Activated T-cell treated with anti-CD3 and anti-CD28 coated beads for 48 hours (primary cell): ENCODE data around the gene PFKFB4.
A peak's percentile ranks its signal among the peaks of the same experiment; 100 is the strongest.
"Not testable (repeated sequence)": the region's sequence is repeated elsewhere in the genome, so short reads cannot be mapped to it uniquely, and the experiment has no call there.

Experiments
- DNase-seq: peaks from one replicate; pipeline ENCODE4 v3.0.0-alpha.2; 2020; ENCODE audit warnings: low read depth

Gene PFKFB4

DNA sequence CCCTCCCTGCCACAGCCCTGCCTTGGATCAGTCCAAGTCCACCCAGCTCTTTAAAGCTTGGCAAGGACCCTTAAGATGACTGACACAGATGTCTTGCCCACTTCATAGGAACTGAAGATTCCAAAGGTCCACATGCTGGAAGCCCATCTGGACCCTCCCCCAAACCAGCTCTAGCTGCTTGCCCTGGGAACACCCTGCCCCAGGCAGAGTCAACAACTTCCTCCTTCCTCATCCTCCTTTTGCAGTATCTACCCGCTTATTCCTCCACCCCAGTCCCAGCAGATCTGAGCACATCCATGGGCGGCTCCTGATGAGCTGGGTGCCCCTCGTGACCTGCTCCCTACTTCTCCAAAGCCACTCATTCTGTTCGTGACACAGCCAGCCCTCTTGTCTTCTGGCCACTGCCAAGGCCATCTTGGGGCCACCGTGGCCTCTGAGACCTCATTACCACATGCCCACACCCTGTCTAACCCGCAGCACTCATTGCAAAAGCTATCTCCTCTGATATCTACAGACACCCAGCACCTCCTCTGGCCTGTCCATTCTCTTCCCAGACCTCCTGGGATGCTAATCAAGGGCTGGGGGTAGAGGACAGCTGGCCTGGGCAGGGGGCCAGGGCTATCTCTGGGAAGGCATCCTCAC is 2.0 kb upstream of the PFKFB4 start:
- no peak for DNase-seq

GRCh38 chr3:48555949-48556795 is 431 bp downstream of the PFKFB4 start:
- DNase-seq = no peak

- no peak for DNase-seq
Observed at GRCh38 chr3:48555231-48555948, 1.2 kb downstream of the PFKFB4 start.

DNA sequence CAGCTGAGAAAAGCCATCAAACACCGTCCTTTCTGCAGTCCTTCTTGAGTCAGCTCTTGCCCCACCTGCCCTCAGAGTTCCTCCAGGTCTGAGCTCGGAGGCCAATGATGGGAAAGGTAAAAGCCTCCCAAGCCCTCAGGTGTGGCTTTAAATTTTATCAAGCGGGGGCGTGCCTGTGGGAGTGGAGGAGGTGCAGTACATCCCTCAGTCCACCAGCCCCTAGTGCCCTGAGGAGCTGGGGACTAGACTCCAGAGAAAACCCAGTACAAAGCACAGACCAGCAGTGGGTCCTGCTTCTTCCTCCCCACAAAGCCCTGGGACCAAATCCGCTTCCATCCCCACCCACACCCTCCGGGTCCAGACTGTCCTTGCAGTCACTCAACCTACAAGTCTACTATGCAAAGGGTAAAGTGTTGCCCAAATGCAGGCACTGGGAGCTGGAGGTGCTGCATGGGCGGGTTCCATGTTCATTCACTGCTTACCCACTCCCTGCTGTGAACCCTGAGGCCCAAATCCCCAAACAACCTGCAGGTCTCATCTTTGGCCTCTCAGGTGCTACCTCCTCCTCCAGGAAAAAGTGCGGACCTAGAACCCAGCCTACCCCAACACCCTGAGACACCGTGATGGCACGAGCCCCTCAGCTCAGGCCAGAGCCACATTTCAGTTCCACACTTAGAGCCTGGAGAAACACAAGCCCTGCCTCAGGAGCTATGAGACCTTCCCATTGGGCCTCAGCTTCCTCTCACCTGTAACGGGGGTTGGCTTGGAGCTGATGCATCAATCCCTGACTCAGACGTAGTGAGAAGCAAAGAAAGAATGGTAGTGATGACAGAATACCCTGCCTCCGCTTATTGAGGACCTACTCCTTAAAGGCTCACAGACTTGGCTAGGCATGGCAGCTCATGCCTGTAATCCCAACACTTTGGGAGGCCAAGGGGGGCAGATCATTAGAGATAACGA is 2.4 kb downstream of the PFKFB4 start:
- no peak for DNase-seq

DNA sequence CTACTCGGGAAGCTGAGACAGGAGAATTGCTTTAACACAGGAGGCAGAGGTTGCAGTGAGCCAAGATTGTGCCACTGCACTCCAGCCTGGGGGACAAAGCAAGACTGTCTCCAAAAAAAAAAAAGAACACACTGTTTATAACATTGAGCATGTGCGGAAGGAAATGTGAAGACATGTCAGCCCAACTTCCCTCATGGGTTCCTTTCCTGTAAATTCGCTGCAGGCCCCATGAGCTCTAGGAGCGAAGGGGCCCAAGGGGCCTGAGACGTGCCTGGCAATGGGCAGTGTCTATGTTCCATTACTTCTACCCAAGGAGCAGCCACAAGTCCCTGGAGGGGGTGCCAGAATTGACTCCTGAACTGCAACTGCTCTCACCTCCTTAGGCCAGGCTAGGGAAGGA is 3.2 kb downstream of the PFKFB4 start:
- no peak for DNase-seq

GRCh38 chr3:48552111-48552951 is 4.3 kb downstream of the PFKFB4 start:
- no peak for DNase-seq

DNA sequence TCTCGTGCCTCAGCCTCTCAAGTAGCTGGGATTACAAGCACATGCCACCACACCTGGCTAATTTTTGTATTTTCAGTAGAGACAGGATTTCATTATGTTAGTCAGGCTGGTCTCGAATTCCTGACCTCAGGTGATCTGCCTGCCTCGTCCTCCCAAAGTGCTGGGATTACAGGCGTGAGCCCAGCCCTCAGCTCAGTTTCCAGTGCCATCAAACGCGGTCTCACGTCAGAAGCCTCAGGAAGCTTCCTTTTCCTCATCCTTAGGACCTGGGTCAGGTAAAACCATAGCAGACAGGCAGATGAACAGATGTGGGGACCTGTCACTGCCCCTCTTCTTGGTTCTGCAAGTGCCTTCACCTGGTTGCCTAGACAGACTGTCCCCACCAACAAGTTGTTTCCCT is 5.0 kb downstream of the PFKFB4 start:
- DNase-seq = not testable (repeated sequence)

GRCh38 chr3:48548729-48549705 is 7.6 kb downstream of the PFKFB4 start:
- DNase-seq = peak; percentile 75

DNA sequence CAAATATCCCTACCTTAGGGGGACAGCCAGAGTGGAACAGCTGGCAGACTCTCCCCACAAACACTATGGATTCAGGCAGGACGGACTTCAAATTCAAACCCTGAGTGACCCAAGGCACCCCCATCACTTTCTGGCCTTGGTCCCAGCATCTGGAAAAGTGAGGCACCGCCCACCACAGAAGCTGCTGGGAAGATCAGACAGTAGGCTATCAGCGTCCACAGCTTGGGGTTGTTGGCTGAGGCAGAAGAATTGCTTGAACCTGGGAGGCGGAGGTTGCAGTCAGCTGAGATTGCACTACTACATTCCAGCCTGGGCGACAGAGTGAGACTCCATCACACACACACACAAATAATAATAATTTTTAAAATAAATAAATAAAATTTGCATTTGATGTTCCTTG is 8.5 kb downstream of the PFKFB4 start:
- DNase-seq = no peak

- DNase-seq = no peak
Observed at GRCh38 chr3:48546203-48546829, 10.3 kb downstream of the PFKFB4 start.

- no peak for DNase-seq
Observed at GRCh38 chr3:48544141-48544540, 12.5 kb downstream of the PFKFB4 start.

DNA sequence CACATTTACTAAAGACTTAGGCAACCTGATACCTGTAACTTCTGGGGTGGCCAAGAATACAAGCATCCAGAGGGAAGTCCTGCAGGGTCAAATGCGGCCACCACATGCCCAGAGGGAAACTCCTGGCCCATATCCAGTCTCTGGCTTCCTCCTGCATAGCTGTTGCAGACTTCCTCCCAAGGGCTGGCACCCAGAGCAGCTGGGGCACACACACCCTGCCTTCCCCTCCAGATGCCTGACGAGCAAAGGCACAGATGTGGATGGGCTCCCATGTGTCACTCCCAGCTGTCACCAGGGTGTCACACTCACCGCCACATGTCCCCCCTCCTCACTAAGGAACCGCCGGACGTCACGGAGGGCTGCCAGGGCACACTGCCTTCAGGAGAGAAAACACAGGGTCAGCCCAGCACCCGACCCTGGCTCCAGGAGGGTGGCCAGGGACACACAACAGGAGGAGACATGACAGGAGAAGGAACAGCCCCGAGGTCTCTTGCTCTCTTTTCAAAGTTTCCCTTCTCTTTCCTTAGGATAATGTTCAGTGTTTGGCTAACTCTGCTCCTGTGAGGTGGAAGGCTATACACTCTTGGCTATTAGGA is 13.2 kb downstream of the PFKFB4 start:
- no peak for DNase-seq

- no peak for DNase-seq
Observed at GRCh38 chr3:48538451-48538850, 18.2 kb downstream of the PFKFB4 start.

DNA sequence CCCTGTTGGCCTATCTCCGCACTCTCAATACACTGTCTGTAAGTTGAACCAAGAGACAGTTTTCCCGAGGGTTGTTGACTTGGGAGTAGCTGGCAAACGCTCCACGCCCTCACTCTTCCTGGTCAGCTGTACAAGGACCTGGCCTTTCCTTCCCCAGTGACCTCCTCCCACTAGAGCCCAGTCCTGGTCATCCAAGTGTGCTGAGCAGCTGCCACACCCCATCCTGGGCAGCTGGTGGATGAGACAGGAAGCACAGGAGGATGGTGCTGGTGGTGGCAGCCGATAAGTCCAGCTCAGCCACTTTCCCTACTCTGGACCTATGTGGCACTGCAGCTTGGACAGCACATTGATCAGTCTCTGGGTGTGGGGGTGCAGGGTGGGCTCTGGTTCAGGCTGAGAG is 19.8 kb downstream of the PFKFB4 start:
- no peak for DNase-seq

DNA sequence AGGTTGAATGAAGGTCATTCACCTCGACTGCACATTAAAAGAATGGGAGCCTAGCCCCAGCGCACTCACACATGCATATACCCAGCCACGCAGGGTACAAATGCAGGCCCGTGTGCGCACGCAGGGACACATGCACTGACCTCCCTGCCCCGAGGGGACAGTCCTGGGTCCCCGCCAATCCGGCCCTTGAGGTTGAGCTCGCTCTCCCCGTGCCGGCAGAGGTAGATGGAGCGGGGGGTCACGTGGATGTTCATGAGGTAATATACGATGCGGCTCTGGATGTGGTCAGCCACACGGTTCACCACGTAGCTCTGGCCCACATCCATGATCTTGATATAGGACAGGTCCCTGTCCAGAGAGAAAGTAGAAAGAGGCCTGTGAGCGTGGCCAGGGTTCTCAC is 20.5 kb downstream of the PFKFB4 start:
- no peak for DNase-seq

DNA sequence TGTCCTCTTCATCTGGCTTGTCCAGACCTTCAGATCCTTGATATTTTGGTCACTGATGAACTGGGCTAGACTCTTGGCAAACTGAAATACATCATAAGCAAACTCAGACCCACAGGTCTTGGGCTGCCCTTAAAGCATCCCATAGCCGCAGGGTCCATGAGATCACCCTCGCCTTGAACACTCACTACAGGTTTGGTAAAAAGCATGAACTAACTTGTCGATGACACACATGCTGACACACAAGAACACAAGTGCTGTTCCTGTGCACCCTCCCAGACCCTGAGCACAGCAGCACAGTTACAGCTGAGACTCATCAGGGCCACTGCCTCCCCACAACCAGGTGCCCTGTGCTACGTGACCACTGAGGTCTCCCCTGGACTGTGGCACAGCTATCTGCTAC is 21.0 kb downstream of the PFKFB4 start:
- no peak for DNase-seq

- no peak for DNase-seq
Observed at GRCh38 chr3:48532977-48533337, 23.6 kb downstream of the PFKFB4 start.

DNA sequence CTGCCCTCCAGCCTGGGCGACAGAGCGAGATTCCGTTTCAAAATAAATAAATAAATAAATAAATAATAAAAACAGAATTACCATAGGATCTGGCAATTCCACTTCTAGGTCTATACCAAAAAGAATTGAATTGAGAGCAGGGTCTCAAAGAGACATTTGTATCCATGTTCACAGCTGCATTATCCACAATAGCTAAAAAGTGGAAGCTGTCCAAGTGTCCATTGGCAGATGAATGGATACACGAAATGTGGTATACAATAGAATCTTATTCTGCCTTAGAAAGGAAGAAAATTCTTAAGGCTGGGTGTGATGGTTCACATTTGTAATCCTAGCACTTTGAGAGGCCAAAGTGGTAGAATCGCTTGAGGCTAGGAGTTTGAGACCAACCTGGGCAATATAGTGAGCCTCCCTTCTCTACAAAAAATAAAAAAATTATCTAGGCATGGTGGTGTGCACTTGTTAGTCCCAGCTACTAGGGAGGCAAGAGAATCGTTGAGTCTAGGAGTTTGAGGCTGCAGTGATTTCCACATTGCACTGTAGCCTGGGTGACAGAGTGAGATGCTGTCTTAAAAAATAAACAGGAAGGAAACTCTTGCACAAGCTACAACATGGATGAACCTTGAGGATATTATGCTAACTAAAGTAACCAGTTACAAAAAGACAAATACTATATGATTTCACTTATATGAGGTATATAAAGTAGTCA is 24.2 kb downstream of the PFKFB4 start:
- DNase-seq = no peak
